Activated T-cell treated with anti-CD3 and anti-CD28 coated beads for 24 hours (primary cell): ENCODE results near the gene CES4A.
A peak's percentile ranks its signal among the peaks of the same experiment; 100 is the strongest.
"Not testable (repeated sequence)": the region's sequence is repeated elsewhere in the genome, so short reads cannot be mapped to it uniquely, and the experiment has no call there.

ENCODE experiments used
- DNase-seq: peaks from one replicate; pipeline ENCODE4 v3.0.0-alpha.2; 2020; ENCODE audit warnings: low read depth

CES4A gene

GRCh38 chr16:66956154-66956457 is 32.3 kb upstream of the CES4A start:
- DNase-seq = not testable (repeated sequence)

GRCh38 chr16:66958857-66959703 is 29.3 kb upstream of the CES4A start:
- DNase-seq = no peak

- no peak for DNase-seq
Observed at GRCh38 chr16:66959704-66960161, 28.7 kb upstream of the CES4A start.

GRCh38 chr16:66960270-66960669 is 28.1 kb upstream of the CES4A start:
- no peak for DNase-seq

GRCh38 chr16:66961065-66961744 is 27.2 kb upstream of the CES4A start, which contains the start of gene CES3:
Gene CES3, plus strand, starts transcription at chr16:66961266. Its CDS starts 42 bp downstream, at chr16:66961308.
- DNase-seq = peak; percentile 42

GRCh38 chr16:66961914-66962313 is 26.5 kb upstream of the CES4A start:
- no peak for DNase-seq

GRCh38 chr16:66964049-66964448 is 24.3 kb upstream of the CES4A start:
- DNase-seq = no peak

- no peak for DNase-seq
Observed at GRCh38 chr16:66968847-66969246, 19.5 kb upstream of the CES4A start.

GRCh38 chr16:66970775-66971720 is 17.3 kb upstream of the CES4A start:
- no peak for DNase-seq

GRCh38 chr16:66972983-66973382 is 15.4 kb upstream of the CES4A start:
- no peak for DNase-seq

GRCh38 chr16:66973716-66974115 is 14.7 kb upstream of the CES4A start:
- DNase-seq = no peak

GRCh38 chr16:66974156-66974931 is 14.0 kb upstream of the CES4A start:
- DNase-seq = not testable (repeated sequence)

- DNase-seq = peak; percentile 37
Observed at GRCh38 chr16:66974932-66975246, 13.5 kb upstream of the CES4A start.

- DNase-seq = no peak
Observed at GRCh38 chr16:66975302-66975893, 13.0 kb upstream of the CES4A start.

GRCh38 chr16:66976746-66977145 is 11.6 kb upstream of the CES4A start:
- DNase-seq = no peak

- peak; percentile 84 for DNase-seq
Observed at GRCh38 chr16:66977341-66978113, 10.9 kb upstream of the CES4A start.

- no peak for DNase-seq
Observed at GRCh38 chr16:66979011-66979717, 9.2 kb upstream of the CES4A start.

GRCh38 chr16:66983033-66983432 is 5.4 kb upstream of the CES4A start:
- DNase-seq = no peak

GRCh38 chr16:66984892-66985311 is 3.5 kb upstream of the CES4A start:
- DNase-seq = peak; percentile 55

- no peak for DNase-seq
Observed at GRCh38 chr16:66986559-66986958, 1.8 kb upstream of the CES4A start.
